SU-DHL-6 (cell line): Measurements from ENCODE around the gene SDK2.

Experiments used
- H2AFZ ChIP-seq: fragments of 200-600 bp; sonication (generic); 2 replicates; pipeline ENCODE4 v1.6.1; 2014; ENCODE audit warnings: low read depth, mild to moderate bottlenecking, moderate library complexity, mixed read lengths, antibody characterized with exemption, low read length; ENCODE audit not compliant: severe bottlenecking
- H3F3A ChIP-seq: fragments of 200-600 bp; shearing (Covaris generic); 2 replicates; pipeline ENCODE4 v1.6.0; 2016; ENCODE audit warnings: antibody characterized with exemption, mild to moderate bottlenecking; ENCODE audit not compliant: insufficient read depth
- H3K27ac ChIP-seq: fragments of 200-600 bp; sonication (generic); 2 replicates; pipeline ENCODE4 v1.5.1; 2016; ENCODE audit warnings: low read depth, mild to moderate bottlenecking, low read length, moderate library complexity, mixed read lengths
- H3K27me3 ChIP-seq: fragments of 200-600 bp; sonication (generic), shearing (Covaris generic); 2 replicates; pipeline ENCODE4 v1.6.0; 2014; ENCODE audit warnings: mild to moderate bottlenecking, low read length
- H3K36me3 ChIP-seq: fragments of 200-600 bp; sonication (generic); 2 replicates; pipeline ENCODE4 v1.6.1; 2014; ENCODE audit warnings: mild to moderate bottlenecking, low read length, mixed read lengths
- H3K4me2 ChIP-seq: fragments of 300-600, 200-600 bp; shearing (Covaris generic), sonication (generic); 2 replicates; pipeline ENCODE4 v1.6.0; 2014; ENCODE audit warnings: low read length, low read depth, mild to moderate bottlenecking; ENCODE audit not compliant: poor library complexity, severe bottlenecking
- H3K4me3 ChIP-seq: fragments of 200-600 bp; sonication (generic); 2 replicates; pipeline ENCODE4 v1.5.1; 2014; ENCODE audit warnings: antibody characterized with exemption, low read length, mild to moderate bottlenecking, mixed read lengths; ENCODE audit not compliant: insufficient read depth, poor library complexity, severe bottlenecking
- H3K79me2 ChIP-seq: fragments of 200-600 bp; sonication (generic); 2 replicates; pipeline ENCODE4 v1.6.1; 2014; ENCODE audit warnings: mild to moderate bottlenecking, low read length, moderate library complexity; ENCODE audit not compliant: insufficient read depth
- H3K9ac ChIP-seq: fragments of 200-600 bp; sonication (generic); 2 replicates; pipeline ENCODE4 v1.7.0; 2014; ENCODE audit warnings: mild to moderate bottlenecking, low read length
- H3K9me2 ChIP-seq: fragments of 200-600 bp; sonication (generic); replicated peaks from 2 replicates; pipeline ENCODE4 v1.6.1; 2014; ENCODE audit warnings: low read length; ENCODE audit not compliant: insufficient read depth
- H3K9me3 ChIP-seq: fragments of 200-600 bp; sonication (generic); 2 replicates; pipeline ENCODE4 v1.6.1; 2014; ENCODE audit warnings: low read length, mixed read lengths; ENCODE audit not compliant: insufficient read depth
- H4K20me1 ChIP-seq: fragments of 200-600 bp; sonication (generic); 2 replicates; pipeline ENCODE4 v1.6.1; 2014; ENCODE audit warnings: low read depth, mild to moderate bottlenecking, antibody characterized with exemption, low read length, moderate library complexity, mixed read lengths
- EZH2phosphoT487 ChIP-seq: fragments of 200-600 bp; sonication (generic), shearing (Covaris generic); conservative IDR thresholded peaks from 2 replicates; pipeline ENCODE4 v1.6.1; 2018; ENCODE audit warnings: mild to moderate bottlenecking, antibody characterized with exemption, low read length, moderate library complexity, mixed read lengths
- TF ChIP-seq, protein P1 (sequence below): fragments of 200-600 bp; sonication (generic); IDR thresholded peaks from one replicate; pipeline ENCODE4 v1.5.1; 2017; ENCODE audit warnings: antibody characterized with exemption, mild to moderate bottlenecking, low read length, moderate library complexity; ENCODE audit not compliant: insufficient read depth, poor library complexity, severe bottlenecking

SDK2 gene

DNA sequence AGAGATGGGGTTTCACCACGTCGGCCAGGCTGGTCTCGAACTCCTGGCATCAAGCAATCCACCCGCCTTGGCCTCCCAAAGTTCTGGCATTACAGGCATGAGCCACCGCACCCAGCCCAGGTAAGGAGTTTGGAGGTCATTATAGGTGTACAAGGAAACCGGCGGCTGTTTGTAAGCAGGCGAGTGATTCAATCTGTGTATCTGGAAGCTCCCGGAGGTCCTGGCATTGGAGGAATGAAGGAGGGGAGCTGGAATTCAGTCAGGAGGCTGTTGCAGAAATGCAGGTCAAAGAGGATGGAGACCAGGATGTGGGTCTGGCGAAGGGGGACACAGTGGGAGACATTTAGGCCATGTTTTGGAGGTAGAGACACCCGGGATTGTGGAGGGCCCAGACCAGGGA is 351.2 kb downstream of the SDK2 start:
- Histone ChIP-seq H3K9me2 (no peaks in the 10 kb centered on the region), H3K9ac (no peak overlapping the region), H3K4me3 (no peak overlapping the region), H3K79me2 (no peaks in the 10 kb centered on the region), H3K27me3 (no peaks in the 10 kb centered on the region), H3K4me2 (no peak overlapping the region), H3K27ac (no peak overlapping the region), H3K36me3 (no peaks in the 10 kb centered on the region), H2AFZ (no peak overlapping the region), H3K9me3 (no peaks in the 10 kb centered on the region), H4K20me1 (no peaks in the 10 kb centered on the region), H3F3A (no peaks in the 10 kb centered on the region)
- no peak for TF ChIP-seq EZH2phosphoT487
- TF ChIP-seq, protein P1, sequence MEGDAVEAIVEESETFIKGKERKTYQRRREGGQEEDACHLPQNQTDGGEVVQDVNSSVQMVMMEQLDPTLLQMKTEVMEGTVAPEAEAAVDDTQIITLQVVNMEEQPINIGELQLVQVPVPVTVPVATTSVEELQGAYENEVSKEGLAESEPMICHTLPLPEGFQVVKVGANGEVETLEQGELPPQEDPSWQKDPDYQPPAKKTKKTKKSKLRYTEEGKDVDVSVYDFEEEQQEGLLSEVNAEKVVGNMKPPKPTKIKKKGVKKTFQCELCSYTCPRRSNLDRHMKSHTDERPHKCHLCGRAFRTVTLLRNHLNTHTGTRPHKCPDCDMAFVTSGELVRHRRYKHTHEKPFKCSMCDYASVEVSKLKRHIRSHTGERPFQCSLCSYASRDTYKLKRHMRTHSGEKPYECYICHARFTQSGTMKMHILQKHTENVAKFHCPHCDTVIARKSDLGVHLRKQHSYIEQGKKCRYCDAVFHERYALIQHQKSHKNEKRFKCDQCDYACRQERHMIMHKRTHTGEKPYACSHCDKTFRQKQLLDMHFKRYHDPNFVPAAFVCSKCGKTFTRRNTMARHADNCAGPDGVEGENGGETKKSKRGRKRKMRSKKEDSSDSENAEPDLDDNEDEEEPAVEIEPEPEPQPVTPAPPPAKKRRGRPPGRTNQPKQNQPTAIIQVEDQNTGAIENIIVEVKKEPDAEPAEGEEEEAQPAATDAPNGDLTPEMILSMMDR = no peak

DNA sequence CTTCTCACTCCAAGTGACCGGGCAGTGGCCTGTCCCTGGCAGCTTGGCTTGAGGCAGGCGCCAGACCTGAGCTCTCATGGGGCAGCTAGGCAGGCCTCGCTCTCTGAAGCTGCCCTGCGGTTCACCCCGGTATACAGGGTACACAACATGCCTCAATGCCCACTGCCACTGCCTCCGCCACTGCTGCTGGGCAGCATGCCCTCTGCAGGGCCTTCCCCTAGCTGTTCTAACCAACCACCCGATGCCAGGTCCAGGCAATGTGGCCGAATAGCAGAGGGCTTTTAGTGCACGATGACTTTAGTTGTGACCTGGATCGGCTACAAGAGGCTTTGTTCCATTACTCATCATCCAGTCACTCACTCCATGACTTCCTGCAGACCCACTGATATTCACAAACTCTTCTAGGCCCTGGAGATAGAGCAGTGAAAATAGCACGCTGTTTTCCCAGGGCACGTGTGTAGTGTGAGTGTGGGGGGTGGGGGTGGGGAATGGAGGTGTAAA is 352.2 kb downstream of the SDK2 start:
- Histone ChIP-seq H3K9me3 (no peaks in the 10 kb centered on the region), H4K20me1 (no peaks in the 10 kb centered on the region), H3F3A (no peaks in the 10 kb centered on the region), H3K4me3 (no peak overlapping the region), H3K27me3 (no peaks in the 10 kb centered on the region), H3K9ac (no peak overlapping the region), H3K27ac (no peak overlapping the region), H3K36me3 (no peaks in the 10 kb centered on the region), H3K79me2 (no peaks in the 10 kb centered on the region), H3K9me2 (no peaks in the 10 kb centered on the region), H3K4me2 (no peak overlapping the region), H2AFZ (no peak overlapping the region)
- TF ChIP-seq EZH2phosphoT487 = no peak
- TF ChIP-seq, protein P1 = no peak

DNA sequence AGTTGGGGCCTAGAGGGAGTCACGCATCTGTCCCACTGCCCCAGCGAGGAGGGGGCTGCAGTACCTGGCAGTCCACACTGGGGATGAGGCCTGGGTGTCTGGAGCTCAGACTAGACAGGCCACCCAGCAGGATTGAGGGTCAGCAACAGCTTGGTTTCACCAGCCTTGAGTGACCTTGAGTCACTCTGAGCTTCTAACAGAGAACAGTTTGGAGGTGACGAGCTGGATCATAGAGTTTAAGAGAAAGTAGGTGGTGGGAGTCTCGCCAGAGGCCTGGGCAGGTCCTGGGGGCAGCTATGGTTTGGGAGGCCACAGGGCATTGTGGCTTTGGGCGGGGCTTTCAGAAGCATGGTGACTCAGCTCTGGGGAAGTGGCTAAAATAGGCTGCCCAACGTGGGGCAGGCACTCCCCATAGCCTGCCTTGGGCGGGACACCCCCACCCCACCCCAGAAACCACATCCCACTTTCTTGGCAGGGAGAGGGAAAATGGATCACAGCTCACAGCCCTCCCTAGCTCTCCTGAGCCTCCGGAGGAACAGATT is 352.9 kb downstream of the SDK2 start:
- Histone ChIP-seq H3F3A (no peaks in the 10 kb centered on the region), H3K27ac (no peak overlapping the region), H2AFZ (no peak overlapping the region), H3K9me3 (no peaks in the 10 kb centered on the region), H3K4me3 (no peak overlapping the region), H3K9me2 (no peaks in the 10 kb centered on the region), H3K4me2 (no peak overlapping the region), H3K27me3 (no peaks in the 10 kb centered on the region), H3K36me3 (no peaks in the 10 kb centered on the region), H3K79me2 (no peaks in the 10 kb centered on the region), H3K9ac (no peak overlapping the region), H4K20me1 (no peaks in the 10 kb centered on the region)
- TF ChIP-seq, protein P1 = no peak
- TF ChIP-seq EZH2phosphoT487 = no peak
